ENCODE results near the gene CSKMT.
A peak's percentile ranks its signal among the peaks of the same experiment; 100 is the strongest.
"Not testable (repeated sequence)": the region's sequence is repeated elsewhere in the genome, so short reads cannot be mapped to it uniquely, and the experiment has no call there.

CSKMT gene

GRCh38 chr11:62687508-62688396, 22.6 kb downstream of the CSKMT start:
- H3K4me1 ChIP-seq (ENCODE audit: control insufficient read depth in 1 of 2, insufficient read depth in 2 of 2, low read length in 2 of 2), result no peaks in the 10 kb centered on the region
- peaks cover 17 to 21% of the 10 kb centered on the region in 2 donors for H3K36me3 ChIP-seq (ENCODE audit: control insufficient read depth in 1 of 2, insufficient read depth in 2 of 2, low read length in 2 of 2)
- H3K4me3 ChIP-seq (ENCODE audit: low read depth in 1 of 2, low read length in 2 of 2), result peak overlapping the region; percentile 45 to 52
- peak overlapping the region; percentile 10 to 18 for H3K9ac ChIP-seq (ENCODE audit: low read depth in 1 of 2, low read length in 2 of 2)
- no peak overlapping the region for H3K27ac ChIP-seq (ENCODE audit: low read depth, low read length)
- no peaks in the 10 kb centered on the region for H3K9me3 ChIP-seq (ENCODE audit: control insufficient read depth in 1 of 2, low read length in 2 of 2)
- H3K27me3 ChIP-seq (ENCODE audit: control insufficient read depth in 1 of 2, insufficient read depth in 2 of 2, low read length in 2 of 2), result no peaks in the 10 kb centered on the region

- H3K27ac ChIP-seq (ENCODE audit: low read depth, low read length), result no peak overlapping the region
- no peaks in the 10 kb centered on the region for H3K4me1 ChIP-seq (ENCODE audit: control insufficient read depth in 1 of 2, insufficient read depth in 2 of 2, low read length in 2 of 2)
- peak overlapping the region in 1 of 2 donors; percentile 10 for H3K9ac ChIP-seq (ENCODE audit: low read depth in 1 of 2, low read length in 2 of 2)
- no peaks in the 10 kb centered on the region for H3K27me3 ChIP-seq (ENCODE audit: control insufficient read depth in 1 of 2, insufficient read depth in 2 of 2, low read length in 2 of 2)
- no peaks in the 10 kb centered on the region for H3K9me3 ChIP-seq (ENCODE audit: control insufficient read depth in 1 of 2, low read length in 2 of 2)
- H3K4me3 ChIP-seq (ENCODE audit: low read depth in 1 of 2, low read length in 2 of 2), result peak overlapping the region in 1 of 2 donors; percentile 52
- peaks cover 20 to 28% of the 10 kb centered on the region in 2 donors for H3K36me3 ChIP-seq (ENCODE audit: control insufficient read depth in 1 of 2, insufficient read depth in 2 of 2, low read length in 2 of 2)
Observed at GRCh38 chr11:62688491-62688890, 23.4 kb downstream of the CSKMT start.

- Histone ChIP-seq H3K27me3 (ENCODE audit: control insufficient read depth in 1 of 2, insufficient read depth in 2 of 2, low read length in 2 of 2) (no peaks in the 10 kb centered on the region), H3K9ac (ENCODE audit: low read depth in 1 of 2, low read length in 2 of 2) (peak within 1 kb of the TSS; percentile 10 to 11), H3K27ac (ENCODE audit: low read depth, low read length) (no peak within 1 kb of the TSS), H3K36me3 (ENCODE audit: control insufficient read depth in 1 of 2, insufficient read depth in 2 of 2, low read length in 2 of 2) (peaks cover 20 to 28% of the 10 kb centered on the region in 2 donors), H3K4me1 (ENCODE audit: control insufficient read depth in 1 of 2, insufficient read depth in 2 of 2, low read length in 2 of 2) (no peaks in the 10 kb centered on the region), H3K4me3 (ENCODE audit: low read depth in 1 of 2, low read length in 2 of 2) (peak within 1 kb of the TSS; percentile 11 to 52), H3K9me3 (ENCODE audit: control insufficient read depth in 1 of 2, low read length in 2 of 2) (no peaks in the 10 kb centered on the region)
Observed at GRCh38 chr11:62689421-62690183, 24.5 kb downstream of the CSKMT start, which contains the start of gene LRRN4CL. TSS of gene LRRN4CL (minus strand) at chr11:62689530. CDS start at chr11:62688508, 1,022 bp downstream.

DNA sequence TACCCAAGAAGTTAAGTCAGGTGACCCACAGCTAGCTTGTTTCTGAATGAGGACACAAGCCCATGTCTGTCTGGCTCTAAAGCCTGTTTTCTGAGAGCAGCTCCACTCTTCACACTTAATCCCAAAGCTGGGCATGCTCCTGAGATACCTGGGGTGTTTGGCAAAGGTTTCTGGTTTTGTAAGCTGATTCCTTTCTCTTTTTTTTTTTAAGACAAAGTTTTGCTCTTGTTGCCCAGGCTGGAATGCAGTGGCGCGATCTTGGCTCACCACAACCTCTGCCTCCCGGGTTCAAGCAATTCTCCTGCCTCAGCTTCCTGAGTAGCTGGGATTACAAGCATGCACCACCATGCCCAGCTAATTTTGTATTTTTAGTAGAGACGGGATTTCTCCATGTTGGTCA, 28.5 kb downstream of the CSKMT start:
- H3K36me3 ChIP-seq (ENCODE audit: control insufficient read depth in 1 of 2, insufficient read depth in 2 of 2, low read length in 2 of 2), result peaks cover 20 to 28% of the 10 kb centered on the region in 2 donors
- not testable (repeated sequence) for H3K4me3 ChIP-seq (ENCODE audit: low read depth in 1 of 2, low read length in 2 of 2); H3K27ac ChIP-seq (ENCODE audit: low read depth, low read length); H3K4me1 ChIP-seq (ENCODE audit: control insufficient read depth in 1 of 2, insufficient read depth in 2 of 2, low read length in 2 of 2); H3K27me3 ChIP-seq (ENCODE audit: control insufficient read depth in 1 of 2, insufficient read depth in 2 of 2, low read length in 2 of 2); H3K9me3 ChIP-seq (ENCODE audit: control insufficient read depth in 1 of 2, low read length in 2 of 2); H3K9ac ChIP-seq (ENCODE audit: low read depth in 1 of 2, low read length in 2 of 2)

GRCh38 chr11:62694455-62695167, 29.5 kb downstream of the CSKMT start:
- Histone ChIP-seq H3K27ac (ENCODE audit: low read depth, low read length) (no peak overlapping the region), H3K4me3 (ENCODE audit: low read depth in 1 of 2, low read length in 2 of 2) (no peak overlapping the region), H3K9ac (ENCODE audit: low read depth in 1 of 2, low read length in 2 of 2) (no peak overlapping the region), H3K9me3 (ENCODE audit: control insufficient read depth in 1 of 2, low read length in 2 of 2) (no peaks in the 10 kb centered on the region), H3K27me3 (ENCODE audit: control insufficient read depth in 1 of 2, insufficient read depth in 2 of 2, low read length in 2 of 2) (no peaks in the 10 kb centered on the region), H3K36me3 (ENCODE audit: control insufficient read depth in 1 of 2, insufficient read depth in 2 of 2, low read length in 2 of 2) (peaks cover 20 to 28% of the 10 kb centered on the region in 2 donors), H3K4me1 (ENCODE audit: control insufficient read depth in 1 of 2, insufficient read depth in 2 of 2, low read length in 2 of 2) (no peaks in the 10 kb centered on the region)

DNA sequence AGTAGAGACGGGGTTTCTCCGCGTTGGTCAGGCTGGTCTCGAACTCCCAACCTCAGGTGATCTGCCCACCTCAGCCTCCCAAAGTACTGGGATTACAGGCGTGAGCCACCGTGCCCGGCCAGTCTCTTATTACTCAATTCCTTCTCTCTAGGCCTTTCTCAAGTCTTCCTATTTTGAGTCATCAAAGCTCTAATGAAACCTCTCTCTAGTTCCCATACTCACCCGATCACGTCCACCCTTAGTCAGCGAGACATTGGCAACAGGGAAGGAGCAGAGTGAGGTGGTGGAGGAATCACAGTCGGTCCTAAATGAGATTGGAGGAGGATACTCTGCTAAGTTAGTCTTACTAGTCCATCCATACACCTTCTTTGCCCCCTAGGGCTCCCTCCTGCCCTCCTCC, 37.1 kb downstream of the CSKMT start:
- H3K9me3 ChIP-seq (ENCODE audit: control insufficient read depth in 1 of 2, low read length in 2 of 2), result no peaks in the 10 kb centered on the region
- peaks cover 16 to 20% of the 10 kb centered on the region in 2 donors for H3K4me1 ChIP-seq (ENCODE audit: control insufficient read depth in 1 of 2, insufficient read depth in 2 of 2, low read length in 2 of 2)
- H3K27ac ChIP-seq (ENCODE audit: low read depth, low read length), result no peak overlapping the region
- H3K9ac ChIP-seq (ENCODE audit: low read depth in 1 of 2, low read length in 2 of 2), result no peak overlapping the region
- no peaks in the 10 kb centered on the region for H3K27me3 ChIP-seq (ENCODE audit: control insufficient read depth in 1 of 2, insufficient read depth in 2 of 2, low read length in 2 of 2)
- H3K4me3 ChIP-seq (ENCODE audit: low read depth in 1 of 2, low read length in 2 of 2), result no peak overlapping the region
- peaks cover 5 to 13% of the 10 kb centered on the region in 2 donors for H3K36me3 ChIP-seq (ENCODE audit: control insufficient read depth in 1 of 2, insufficient read depth in 2 of 2, low read length in 2 of 2)

DNA sequence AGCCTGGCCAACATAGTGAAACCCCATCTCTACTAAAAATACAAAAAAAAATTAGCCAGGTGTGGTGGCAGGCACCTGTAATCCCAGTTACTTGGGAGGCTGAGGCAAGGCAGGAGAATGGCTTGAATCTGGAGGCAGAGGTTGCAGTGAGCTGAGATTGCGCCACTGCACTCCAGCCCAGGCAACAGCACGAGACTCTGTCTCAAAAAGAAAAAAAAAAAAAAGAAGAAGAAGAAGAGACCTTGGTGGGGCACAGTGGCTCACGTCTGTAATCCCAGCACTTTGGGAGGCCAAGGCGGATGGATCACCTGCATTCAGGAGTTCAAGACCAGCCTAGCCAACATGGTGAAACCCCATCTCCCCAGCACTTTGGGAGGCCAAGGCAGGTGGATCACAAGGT, 38.8 kb downstream of the CSKMT start:
- H3K27ac ChIP-seq (ENCODE audit: low read depth, low read length), result not testable (repeated sequence)

GRCh38 chr11:62705413-62705812, 40.3 kb downstream of the CSKMT start:
- Histone ChIP-seq H3K9me3 (ENCODE audit: control insufficient read depth in 1 of 2, low read length in 2 of 2) (no peaks in the 10 kb centered on the region), H3K4me1 (ENCODE audit: control insufficient read depth in 1 of 2, insufficient read depth in 2 of 2, low read length in 2 of 2) (peaks cover 31 to 38% of the 10 kb centered on the region in 2 donors), H3K36me3 (ENCODE audit: control insufficient read depth in 1 of 2, insufficient read depth in 2 of 2, low read length in 2 of 2) (peaks cover 7 to 16% of the 10 kb centered on the region in 2 donors), H3K27me3 (ENCODE audit: control insufficient read depth in 1 of 2, insufficient read depth in 2 of 2, low read length in 2 of 2) (no peaks in the 10 kb centered on the region), H3K9ac (ENCODE audit: low read depth in 1 of 2, low read length in 2 of 2) (peak overlapping the region; percentile 40 to 76), H3K27ac (ENCODE audit: low read depth, low read length) (peak overlapping the region; percentile 70), H3K4me3 (ENCODE audit: low read depth in 1 of 2, low read length in 2 of 2) (peak overlapping the region; percentile 81 to 87)

More for the DNA sequence above, 38.8 kb downstream of the CSKMT start:
- H3K4me3 ChIP-seq (ENCODE audit: low read depth in 1 of 2, low read length in 2 of 2); H3K9ac ChIP-seq (ENCODE audit: low read depth in 1 of 2, low read length in 2 of 2); H3K9me3 ChIP-seq (ENCODE audit: control insufficient read depth in 1 of 2, low read length in 2 of 2); H3K27me3 ChIP-seq (ENCODE audit: control insufficient read depth in 1 of 2, insufficient read depth in 2 of 2, low read length in 2 of 2): not testable (repeated sequence)
- Histone ChIP-seq H3K36me3 (ENCODE audit: control insufficient read depth in 1 of 2, insufficient read depth in 2 of 2, low read length in 2 of 2) (peaks cover 5 to 13% of the 10 kb centered on the region in 2 donors), H3K4me1 (ENCODE audit: control insufficient read depth in 1 of 2, insufficient read depth in 2 of 2, low read length in 2 of 2) (peaks cover 22 to 30% of the 10 kb centered on the region in 2 donors)

DNA sequence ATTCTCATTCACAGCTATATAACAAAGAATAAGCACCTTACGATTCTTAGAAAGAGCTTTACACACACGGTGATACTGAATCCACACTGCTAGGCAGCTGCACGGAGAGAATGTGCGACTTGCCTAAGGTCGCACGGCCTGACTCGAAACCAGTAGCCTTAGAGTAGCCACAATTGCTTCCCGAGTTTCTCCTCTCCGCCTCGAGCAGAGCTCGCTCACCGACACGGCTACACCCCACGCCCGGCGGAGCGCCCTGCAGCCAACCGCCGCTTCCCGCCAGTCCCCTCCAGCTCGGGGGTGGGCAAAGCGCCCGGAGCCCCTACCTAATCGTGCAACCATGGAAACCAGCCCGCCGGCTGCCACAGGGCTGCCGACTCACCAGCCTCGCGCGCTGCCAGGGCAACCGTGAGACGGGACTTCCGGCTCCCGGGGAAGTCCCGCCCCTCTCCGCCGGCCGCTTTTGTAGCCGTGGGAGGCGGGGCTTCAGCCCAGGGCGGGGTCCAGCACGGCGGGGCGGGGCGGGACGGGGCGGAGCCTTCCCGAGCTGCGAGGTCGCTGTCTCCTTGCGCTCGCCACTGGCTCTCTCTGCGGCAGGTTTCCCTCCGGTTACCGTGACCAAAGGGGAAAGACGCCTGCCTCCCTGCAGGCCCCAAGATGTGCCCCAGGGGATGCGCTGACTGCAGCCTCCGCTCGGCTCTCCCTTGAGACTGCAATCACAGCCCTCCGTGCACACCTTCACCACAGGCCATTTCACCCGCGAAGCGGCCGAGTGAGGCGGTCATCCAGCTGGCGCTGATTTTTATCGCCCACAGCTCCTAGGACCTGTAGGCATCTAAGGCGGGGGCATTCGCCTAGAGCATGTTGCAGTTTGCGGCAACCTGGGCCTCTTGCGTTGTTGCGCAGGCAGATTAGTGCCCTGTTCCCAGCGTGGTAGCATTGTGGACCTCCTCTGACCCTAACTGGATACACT, 41.1 kb downstream of the CSKMT start:
- Histone ChIP-seq H3K27ac (ENCODE audit: low read depth, low read length) (peak overlapping the region; percentile 70), H3K9me3 (ENCODE audit: control insufficient read depth in 1 of 2, low read length in 2 of 2) (no peaks in the 10 kb centered on the region), H3K4me1 (ENCODE audit: control insufficient read depth in 1 of 2, insufficient read depth in 2 of 2, low read length in 2 of 2) (peaks cover 33 to 42% of the 10 kb centered on the region in 2 donors)

More for the DNA sequence above, 41.1 kb downstream of the CSKMT start:
- peaks cover 7 to 21% of the 10 kb centered on the region in 2 donors for H3K36me3 ChIP-seq (ENCODE audit: control insufficient read depth in 1 of 2, insufficient read depth in 2 of 2, low read length in 2 of 2)
- peak overlapping the region; percentile 75 to 76 for H3K9ac ChIP-seq (ENCODE audit: low read depth in 1 of 2, low read length in 2 of 2)
- peak overlapping the region; percentile 81 to 87 for H3K4me3 ChIP-seq (ENCODE audit: low read depth in 1 of 2, low read length in 2 of 2)
- H3K27me3 ChIP-seq (ENCODE audit: control insufficient read depth in 1 of 2, insufficient read depth in 2 of 2, low read length in 2 of 2), result no peaks in the 10 kb centered on the region

Data from duodenal mucosa (tissue), 2 donors.